ENCODE data around the gene AOPEP.

Gene AOPEP

DNA sequence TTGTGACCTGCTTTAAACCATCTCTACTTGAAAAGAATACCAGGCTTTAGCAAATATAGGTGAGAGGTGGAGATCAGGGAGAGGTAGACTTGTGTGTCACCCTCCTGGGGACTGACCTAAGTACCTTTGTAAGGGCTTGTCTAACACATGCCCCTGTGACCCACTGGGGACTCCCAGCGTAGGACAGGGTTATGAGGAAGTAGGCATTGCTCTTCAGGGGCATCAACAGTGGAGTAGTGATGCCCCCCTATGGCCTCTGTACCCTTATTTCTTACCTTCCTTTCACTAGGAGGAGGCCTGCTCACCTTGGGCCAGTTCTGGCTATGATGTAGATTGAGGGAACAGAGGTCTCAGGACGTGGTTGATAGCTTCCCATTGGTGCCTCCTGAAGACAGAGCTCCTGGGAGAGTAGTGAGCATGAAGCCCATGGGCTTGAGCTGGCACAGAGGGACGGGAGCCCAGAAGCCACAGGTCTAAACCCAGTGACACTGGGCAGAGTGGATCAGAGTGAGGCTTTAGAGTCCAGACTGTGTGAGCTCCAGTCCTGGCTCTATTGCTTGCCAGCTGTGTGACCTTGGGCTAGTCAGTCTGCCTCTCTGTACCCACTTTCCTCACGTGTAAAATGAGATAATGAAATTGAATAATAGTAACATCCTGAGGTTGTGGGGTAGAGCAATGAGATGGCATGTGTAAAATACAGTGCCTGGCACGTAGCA is 191.7 kb downstream of the AOPEP start:
- DNase-seq (ENCODE audit: low read depth): no peak

DNA sequence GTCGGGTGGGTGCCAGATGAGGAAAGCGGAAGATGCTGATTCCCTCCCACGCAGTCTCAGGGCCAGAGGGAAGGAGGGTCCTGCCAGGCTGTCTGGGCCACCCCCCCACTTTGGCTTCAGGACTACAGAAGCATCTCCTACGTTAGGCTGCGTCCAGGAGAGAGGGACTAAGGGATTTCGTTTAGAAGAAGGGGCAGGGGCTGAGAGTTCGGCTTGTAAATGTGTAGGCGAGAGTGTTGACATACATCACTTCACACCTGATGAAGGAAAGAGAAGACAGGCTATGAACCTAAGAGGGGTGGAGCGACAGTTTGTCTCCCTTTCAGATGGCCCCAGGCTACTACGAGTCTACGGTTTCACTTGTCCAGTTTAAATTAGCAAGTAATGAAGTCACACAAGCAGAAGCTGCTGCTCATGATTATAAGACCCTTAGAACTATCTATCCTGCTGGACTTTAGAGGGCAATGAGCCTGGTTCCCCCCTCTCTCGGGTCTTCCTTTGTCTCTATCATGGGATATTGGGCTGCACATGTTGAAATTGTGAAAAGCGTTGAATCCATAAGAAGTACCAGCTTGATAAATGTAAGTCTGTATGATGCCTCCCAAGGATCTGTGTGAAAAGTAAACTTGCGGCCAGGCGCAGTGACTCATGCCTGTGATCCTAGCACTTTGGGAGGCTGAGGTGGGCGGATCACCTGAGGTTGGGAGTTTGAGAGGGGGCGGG is 193.0 kb downstream of the AOPEP start:
- DNase-seq (ENCODE audit: low read depth): no peak

DNA sequence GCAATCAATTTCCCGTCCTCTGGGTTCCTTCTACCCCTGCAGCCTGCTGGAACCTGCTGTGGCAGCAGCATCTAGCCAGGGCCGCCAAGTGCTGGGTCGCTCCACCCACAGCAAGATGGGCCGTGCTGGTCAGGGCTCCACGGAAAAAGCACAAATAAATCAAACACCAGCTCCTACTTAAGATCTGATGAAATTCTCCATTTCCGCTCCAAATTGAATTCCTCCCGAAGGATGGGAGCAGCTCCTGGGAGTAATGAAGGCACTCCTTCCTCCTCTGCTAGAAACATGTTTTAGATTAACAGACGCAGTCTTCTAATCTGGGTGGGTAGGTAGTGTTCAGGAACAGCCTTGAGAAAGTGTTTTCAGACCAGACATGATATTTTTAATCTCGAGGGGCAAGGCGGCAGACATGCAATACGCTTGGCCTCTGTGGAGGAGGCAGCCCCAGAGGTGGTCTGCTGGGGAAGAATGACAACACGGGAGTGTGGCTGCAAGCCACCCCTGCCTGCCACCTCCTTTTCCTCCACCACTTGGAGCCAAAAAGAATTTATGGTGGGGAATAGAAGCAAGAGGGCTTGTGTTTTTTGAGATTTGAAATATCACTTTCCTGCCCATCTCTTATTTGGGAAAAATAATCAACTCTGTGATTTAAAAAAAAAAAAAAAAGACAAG is 194.1 kb downstream of the AOPEP start:
- peak; percentile 92 for DNase-seq (ENCODE audit: low read depth)

DNA sequence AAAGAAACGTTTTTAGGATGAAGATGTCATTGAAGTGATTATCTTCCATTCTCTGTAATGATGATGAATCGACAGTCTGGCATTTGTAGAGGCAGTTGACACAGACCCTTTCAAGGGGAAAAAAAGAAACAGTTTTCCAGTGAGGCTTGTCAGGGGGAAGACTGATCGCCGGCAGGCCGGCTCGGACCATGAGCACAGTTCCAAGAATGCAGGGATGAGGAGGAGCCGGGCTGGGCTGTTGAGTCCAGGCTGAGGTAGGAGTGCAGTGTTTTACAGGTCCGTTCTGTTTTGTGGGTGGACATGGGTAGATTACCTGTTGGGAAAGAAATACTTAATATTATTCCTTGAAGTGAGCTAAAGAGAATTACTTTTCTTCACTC is 194.6 kb downstream of the AOPEP start:
- no peak for DNase-seq (ENCODE audit: low read depth)

DNA sequence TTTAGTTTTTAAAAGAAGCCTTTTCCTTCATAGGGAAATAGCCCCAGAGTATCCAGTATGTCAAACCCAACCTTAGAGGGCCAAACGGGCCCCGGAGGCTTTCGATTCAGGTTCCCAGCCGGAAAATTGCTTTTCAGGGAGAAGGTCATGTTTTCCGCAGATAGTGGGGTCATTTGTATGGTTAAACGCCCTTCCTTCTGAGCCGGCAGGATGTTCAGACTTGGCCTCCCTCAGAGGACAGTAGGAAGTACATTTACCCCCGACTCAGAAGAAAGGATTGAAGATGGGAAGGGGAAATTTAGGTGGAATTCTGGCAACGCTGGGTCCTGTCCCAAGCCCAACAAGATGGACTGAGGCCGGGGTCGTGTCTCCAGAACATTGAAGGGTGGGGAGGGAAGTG is 195.2 kb downstream of the AOPEP start:
- DNase-seq (ENCODE audit: low read depth): no peak

DNA sequence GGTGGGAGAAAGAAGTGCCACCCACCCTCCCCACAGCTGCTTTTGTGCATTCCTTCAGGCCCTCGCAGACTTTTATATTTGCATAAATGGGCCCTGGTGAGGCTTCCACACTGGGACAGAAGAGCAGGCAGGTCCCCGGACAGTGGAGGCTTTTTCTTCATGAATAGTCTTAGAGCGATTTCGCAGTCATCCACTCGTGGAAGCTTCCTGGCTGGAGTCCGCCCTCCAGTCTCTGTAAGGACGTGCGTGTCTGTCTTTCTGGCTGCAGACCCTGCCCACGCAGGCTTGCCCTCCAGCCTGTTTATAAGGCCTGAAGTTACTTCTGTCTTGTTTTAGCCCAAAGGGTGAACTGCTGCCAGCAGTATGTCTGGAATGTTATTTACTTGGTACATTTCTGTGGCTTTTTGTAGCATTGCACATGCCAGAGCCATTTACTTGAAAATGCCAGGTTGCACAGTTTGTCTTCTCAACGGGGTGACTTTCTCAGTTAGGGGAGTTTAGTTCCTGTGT is 195.7 kb downstream of the AOPEP start:
- DNase-seq (ENCODE audit: low read depth): peak; percentile 88

GRCh38 chr9:94922691-94923107 is 196.2 kb downstream of the AOPEP start:
- no peak for DNase-seq (ENCODE audit: low read depth)

DNA sequence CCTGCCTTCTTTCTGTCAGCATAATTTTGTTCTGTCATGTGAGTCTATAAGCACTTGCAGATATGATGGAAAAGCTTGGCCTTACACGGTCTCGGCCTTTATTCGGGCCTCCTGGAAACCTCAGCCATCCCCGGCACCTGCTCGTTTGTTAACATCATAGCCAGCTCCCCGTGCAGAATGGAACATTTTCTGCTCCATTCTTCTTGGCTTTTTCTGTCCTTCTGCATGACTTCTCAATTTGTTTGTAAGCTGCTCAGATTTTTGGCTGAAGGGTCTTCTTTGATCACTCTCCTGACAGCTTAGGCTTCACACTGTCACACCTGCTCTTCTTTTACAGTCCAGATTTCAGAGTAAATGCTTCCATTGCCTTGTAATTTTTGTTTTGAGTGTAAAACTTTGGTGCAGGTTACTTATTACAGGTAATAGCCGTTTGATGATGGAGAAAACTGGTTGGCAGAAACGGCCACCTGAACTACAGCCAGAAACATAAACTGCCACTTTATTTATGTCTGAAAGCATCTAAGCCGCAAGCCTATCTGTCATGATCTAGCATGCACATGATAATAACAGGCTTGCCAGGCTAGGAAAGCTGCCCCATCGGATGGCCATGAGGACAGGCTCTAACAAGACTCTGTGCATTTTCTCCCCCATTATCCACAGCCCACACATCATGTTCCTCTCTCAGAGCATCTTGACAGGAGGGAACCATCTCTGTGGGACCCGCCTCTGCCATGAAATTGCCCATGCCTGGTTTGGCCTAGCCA is 197.0 kb downstream of the AOPEP start:
- no peak for DNase-seq (ENCODE audit: low read depth)

GRCh38 chr9:94925751-94926430 is 199.4 kb downstream of the AOPEP start:
- no peak for DNase-seq (ENCODE audit: low read depth)

GRCh38 chr9:94926431-94926800 is 199.9 kb downstream of the AOPEP start:
- no peak for DNase-seq (ENCODE audit: low read depth)

GRCh38 chr9:94927048-94927761 is 200.7 kb downstream of the AOPEP start:
- DNase-seq (ENCODE audit: low read depth): no peak

DNA sequence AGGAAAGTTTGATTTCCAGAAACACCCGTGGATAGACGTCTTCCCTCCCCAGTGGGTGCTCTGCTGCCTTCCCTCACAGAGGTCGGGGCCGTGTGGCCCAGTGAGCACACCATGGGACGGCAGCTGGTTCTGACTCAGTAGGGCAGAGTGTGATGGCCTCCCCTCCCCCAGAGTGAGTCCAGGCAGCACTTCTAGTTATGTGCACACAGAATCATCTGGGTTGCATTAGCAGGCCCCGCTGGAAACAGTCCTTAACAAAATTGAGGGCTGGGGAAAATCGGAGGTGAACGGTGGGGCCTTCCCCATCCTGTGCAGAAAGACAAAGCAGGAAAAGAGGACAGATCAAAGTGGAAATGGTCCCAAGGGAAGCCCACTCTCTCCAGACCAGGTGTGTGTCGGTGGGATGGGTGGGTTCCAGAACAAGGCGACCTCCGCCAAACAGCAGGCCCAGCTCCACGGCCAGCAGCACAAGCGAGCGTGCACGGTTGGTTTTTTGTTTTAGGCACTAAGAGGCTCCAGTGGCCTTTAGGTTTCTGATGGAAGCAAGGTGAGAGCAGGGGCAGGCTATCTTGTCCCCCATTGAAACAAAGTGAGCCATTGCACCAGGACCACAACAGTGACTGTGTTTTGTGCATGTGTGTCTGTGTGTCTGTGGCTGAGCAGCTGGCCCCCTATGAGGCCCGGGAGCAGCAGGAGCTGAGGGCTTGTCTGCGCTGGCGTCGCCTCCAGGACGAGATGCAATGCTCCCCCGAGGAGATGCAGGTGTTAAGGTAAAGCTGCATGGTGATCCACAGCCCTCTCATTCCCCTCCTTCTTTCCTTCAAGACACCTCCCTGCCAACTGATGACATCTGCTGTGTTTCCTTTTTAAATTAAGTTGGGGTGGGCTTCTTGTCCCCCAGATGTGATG is 201.5 kb downstream of the AOPEP start:
- no peak for DNase-seq (ENCODE audit: low read depth)

- DNase-seq (ENCODE audit: low read depth): no peak
Observed at GRCh38 chr9:94928691-94929368, 202.3 kb downstream of the AOPEP start.

DNA sequence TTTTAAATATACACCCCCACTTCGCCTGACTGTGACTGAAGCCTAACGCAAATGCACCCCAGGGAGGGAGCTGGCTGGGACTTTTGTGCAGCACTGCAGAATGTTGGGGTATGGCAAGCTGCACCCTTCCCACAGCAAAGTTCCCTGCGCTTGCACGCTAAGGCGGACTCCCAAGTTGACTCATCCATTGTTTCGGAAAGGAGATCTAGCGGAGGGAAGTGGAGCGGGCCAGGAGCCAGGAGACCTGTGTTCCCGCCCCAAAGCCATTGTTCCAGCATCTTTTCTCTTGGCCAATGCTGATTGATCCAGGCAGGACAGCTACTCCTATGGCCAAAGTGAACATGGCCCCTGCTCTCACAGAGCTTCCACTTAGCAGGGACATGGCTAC is 202.9 kb downstream of the AOPEP start:
- DNase-seq (ENCODE audit: low read depth): no peak

- DNase-seq (ENCODE audit: low read depth): no peak
Observed at GRCh38 chr9:94931036-94931633, 204.6 kb downstream of the AOPEP start.

DNA sequence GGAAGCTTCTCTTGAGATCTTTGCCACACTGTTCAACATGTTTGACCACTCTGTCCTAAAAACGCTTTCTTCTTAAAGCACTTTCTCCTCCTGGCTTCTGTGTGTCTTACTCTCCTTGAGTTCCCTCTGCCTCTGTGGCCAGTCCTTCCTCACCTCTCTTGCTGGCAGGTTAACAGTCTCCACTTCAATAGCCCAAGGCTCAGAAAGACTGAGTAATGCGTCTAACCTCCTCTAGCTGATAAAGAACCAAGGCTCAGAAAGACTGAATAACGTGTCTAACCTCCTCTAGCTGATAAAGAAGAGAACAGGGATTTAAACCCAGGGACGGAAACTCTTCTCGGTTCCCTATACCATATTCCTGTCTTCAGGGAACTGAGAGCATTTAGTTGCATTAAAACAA is 205.2 kb downstream of the AOPEP start:
- no peak for DNase-seq (ENCODE audit: low read depth)

GRCh38 chr9:94932652-94933510 is 206.4 kb downstream of the AOPEP start:
- no peak for DNase-seq (ENCODE audit: low read depth)

- DNase-seq (ENCODE audit: low read depth): no peak
Observed at GRCh38 chr9:94933511-94933828, 207.0 kb downstream of the AOPEP start.

Measured in GM04504 (cell line).